Panc1 (cell line): Measurements from ENCODE around the gene CAMK1G. TPM values are rescaled to one million over a fixed set of nuclear protein-coding genes. Genes with fewer than 3 reads are reported as not detected.

Experiments used
- ATAC-seq: fragments of 200-7000 bp; cut with Tn5 transposase; 2 replicates; pipeline ENCODE4 v1.9.1; 2020; ENCODE audit warnings: mild to moderate bottlenecking, moderate library complexity
- BruUV-seq: library from RNA; stranded (reverse); fragments of 400-500 nt; replicated peaks from 2 replicates; lab custom pipeline; 2021; lab: Mats Ljungman, UMichigan
- CTCF ChIA-PET: fragments of 300-600 bp; sonication (Branson Sonifier 250); formaldehyde crosslinking; loops from one replicate; lab custom pipeline; 2022; ENCODE audit warnings: antibody characterized with exemption; lab: Charles Lee
- POLR2A ChIA-PET: fragments of 300-600 bp; sonication (Branson Sonifier 250); formaldehyde crosslinking; loops from one replicate; lab custom pipeline; 2022; ENCODE audit warnings: antibody characterized with exemption; lab: Charles Lee
- DNase-seq: peaks from one replicate; pipeline ENCODE4 v3.0.0-alpha.2; 2010; ENCODE audit warnings: low read depth, low spot score
- H3K27ac ChIP-seq: 2 replicates; pipeline ENCODE4 v1.5.1; 2011; ENCODE audit warnings: mild to moderate bottlenecking, low read length, inconsistent platforms
- H3K27me3 ChIP-seq: fragments of 200-500 bp; sonication (Bioruptor generic); 2 replicates; pipeline ENCODE4 v1.6.0; 2014; ENCODE audit warnings: low read length, inconsistent platforms; ENCODE audit not compliant: control insufficient read depth, insufficient read depth
- H3K36me3 ChIP-seq: fragments of 200-500 bp; sonication (Bioruptor generic); 2 replicates; pipeline ENCODE4 v1.5.1; 2014; ENCODE audit warnings: inconsistent platforms, mild to moderate bottlenecking, low read length, moderate library complexity; ENCODE audit not compliant: control insufficient read depth, insufficient read depth
- H3K4me1 ChIP-seq: 2 replicates; pipeline ENCODE4 v1.5.1; 2011; ENCODE audit warnings: inconsistent platforms, mild to moderate bottlenecking, low read length, moderate library complexity; ENCODE audit not compliant: control insufficient read depth, insufficient read depth
- H3K4me3 ChIP-seq, 2 experiments: 2 replicates each; pipeline ENCODE4 v1.5.1; 2011 to 2012; ENCODE audit warnings: low read depth in 2 of 2, low read length in 2 of 2, mild to moderate bottlenecking in 2 of 2, inconsistent platforms in 1 of 2, moderate library complexity in 1 of 2
- H3K9me3 ChIP-seq: fragments of 200-500 bp; sonication (Bioruptor generic); 2 replicates; pipeline ENCODE4 v1.5.1; 2014; ENCODE audit warnings: low read depth, mild to moderate bottlenecking, inconsistent platforms, low read length, moderate library complexity; ENCODE audit not compliant: control insufficient read depth, insufficient read depth
- CTCF ChIP-seq: fragments of 450-650 bp; IDR thresholded peaks from 2 replicates; pipeline ENCODE4 v1.5.1; 2017; ENCODE audit warnings: mild to moderate bottlenecking
- POLR2AphosphoS5 ChIP-seq: IDR thresholded peaks from 2 replicates; pipeline ENCODE4 v1.6.1; 2012; ENCODE audit warnings: mild to moderate bottlenecking, low read depth, low read length, moderate library complexity
- SIN3A ChIP-seq: IDR thresholded peaks from 2 replicates; pipeline ENCODE4 v1.6.1; 2012; ENCODE audit warnings: low read depth, mild to moderate bottlenecking, low read length, moderate library complexity, borderline replicate concordance; ENCODE audit not compliant: insufficient read depth
- TCF7L2 ChIP-seq: IDR thresholded peaks from 2 replicates; pipeline ENCODE4 v1.6.1; 2011; ENCODE audit warnings: mild to moderate bottlenecking, low read depth, low read length, inconsistent platforms
- in situ Hi-C: cut with HindIII; loops from 2 replicates; pipeline ENCODE4 v1.10.0; 2016; ENCODE audit warnings: low sequenced_read_pairs, low pct_unique_long_range_greater_than_20kb
- intact Hi-C: fragments of 100-400 bp; cut with micrococcal nuclease; formaldehyde crosslinking; loops from one replicate; pipeline ENCODE4 v1.10.0; 2022; ENCODE audit not compliant: unreplicated experiment
- total RNA-seq: library from RNA; stranded (reverse); gene quantifications from one replicate; pipeline ENCODE4 v1.2.1, GENCODE V29; 2021; ENCODE audit not compliant: unreplicated experiment
- TF ChIP-seq, protein P1 (sequence below), 2 experiments: IDR thresholded peaks; 2 replicates each; pipeline ENCODE4 v1.6.1; 2011 to 2012; ENCODE audit warnings: low read depth in 2 of 2, control low read depth in 1 of 2, low read length in 1 of 2, mild to moderate bottlenecking in 1 of 2, moderate library complexity in 1 of 2; ENCODE audit not compliant: insufficient read depth in 1 of 2

Gene CAMK1G
- total RNA-seq, 1 experiment from 2014 or later: not detected

DNA sequence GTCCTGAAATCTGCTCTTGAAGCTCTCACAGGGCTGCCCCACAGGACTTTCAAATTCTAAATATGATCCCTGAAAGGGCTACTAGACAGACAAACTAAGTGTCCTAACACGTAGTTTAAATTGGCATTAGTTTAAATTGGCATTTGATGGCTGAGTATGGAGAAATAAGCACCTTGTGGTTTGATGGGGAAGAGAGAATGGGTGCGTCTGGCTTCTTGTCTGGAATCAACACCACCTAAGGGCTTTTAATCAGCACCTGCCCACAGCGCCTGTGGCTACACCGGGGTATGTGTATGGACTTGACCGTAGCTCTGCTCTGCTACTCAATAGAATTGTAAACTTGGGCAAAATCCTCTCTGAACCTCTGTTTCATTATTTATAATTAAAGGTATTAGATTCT lies 74.4 kb downstream of the CAMK1G start:
- no peak for DNase-seq
- in situ Hi-C loops (no loop called here), intact Hi-C loops (no loop called here)
- ATAC-seq: no peak
- TF ChIP-seq CTCF: no peak
- Histone ChIP-seq H3K4me3 (no peak overlapping the region), H3K27me3 (no peaks in the 10 kb centered on the region), H3K27ac (no peak overlapping the region), H3K9me3 (no peaks in the 10 kb centered on the region), H3K4me1 (peaks cover under 1% of the 10 kb centered on the region), H3K36me3 (no peaks in the 10 kb centered on the region)
- ChIA-PET CTCF (interaction anchor here (0.7 kb wide), 1 partner anchor 657 kb away, joined by 3 read pairs; no protein-coding TSS in a partner anchor), POLR2A (no interaction called here)
- no TSS peak for BruUV-seq

DNA sequence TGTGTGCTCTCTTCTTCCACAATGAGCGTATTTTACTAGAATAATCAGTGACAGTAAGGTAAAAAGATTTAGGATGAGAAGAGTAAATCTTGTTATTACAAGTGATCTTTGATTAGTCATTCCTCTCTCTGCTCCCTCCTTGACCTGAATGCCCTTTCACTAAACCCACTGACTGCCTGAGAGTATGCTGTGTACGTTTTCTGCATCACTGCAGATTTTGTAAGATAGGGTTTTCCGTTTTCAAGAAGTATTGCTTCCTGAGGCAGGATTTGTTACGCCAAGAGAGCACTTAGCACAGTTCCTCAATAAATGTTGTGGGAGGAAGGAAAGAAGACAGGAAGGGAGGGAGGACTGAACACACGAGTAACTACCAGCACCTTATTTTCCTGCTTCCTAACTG lies 76.4 kb downstream of the CAMK1G start:
- TF ChIP-seq, protein P1, sequence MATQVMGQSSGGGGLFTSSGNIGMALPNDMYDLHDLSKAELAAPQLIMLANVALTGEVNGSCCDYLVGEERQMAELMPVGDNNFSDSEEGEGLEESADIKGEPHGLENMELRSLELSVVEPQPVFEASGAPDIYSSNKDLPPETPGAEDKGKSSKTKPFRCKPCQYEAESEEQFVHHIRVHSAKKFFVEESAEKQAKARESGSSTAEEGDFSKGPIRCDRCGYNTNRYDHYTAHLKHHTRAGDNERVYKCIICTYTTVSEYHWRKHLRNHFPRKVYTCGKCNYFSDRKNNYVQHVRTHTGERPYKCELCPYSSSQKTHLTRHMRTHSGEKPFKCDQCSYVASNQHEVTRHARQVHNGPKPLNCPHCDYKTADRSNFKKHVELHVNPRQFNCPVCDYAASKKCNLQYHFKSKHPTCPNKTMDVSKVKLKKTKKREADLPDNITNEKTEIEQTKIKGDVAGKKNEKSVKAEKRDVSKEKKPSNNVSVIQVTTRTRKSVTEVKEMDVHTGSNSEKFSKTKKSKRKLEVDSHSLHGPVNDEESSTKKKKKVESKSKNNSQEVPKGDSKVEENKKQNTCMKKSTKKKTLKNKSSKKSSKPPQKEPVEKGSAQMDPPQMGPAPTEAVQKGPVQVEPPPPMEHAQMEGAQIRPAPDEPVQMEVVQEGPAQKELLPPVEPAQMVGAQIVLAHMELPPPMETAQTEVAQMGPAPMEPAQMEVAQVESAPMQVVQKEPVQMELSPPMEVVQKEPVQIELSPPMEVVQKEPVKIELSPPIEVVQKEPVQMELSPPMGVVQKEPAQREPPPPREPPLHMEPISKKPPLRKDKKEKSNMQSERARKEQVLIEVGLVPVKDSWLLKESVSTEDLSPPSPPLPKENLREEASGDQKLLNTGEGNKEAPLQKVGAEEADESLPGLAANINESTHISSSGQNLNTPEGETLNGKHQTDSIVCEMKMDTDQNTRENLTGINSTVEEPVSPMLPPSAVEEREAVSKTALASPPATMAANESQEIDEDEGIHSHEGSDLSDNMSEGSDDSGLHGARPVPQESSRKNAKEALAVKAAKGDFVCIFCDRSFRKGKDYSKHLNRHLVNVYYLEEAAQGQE (IDR thresholded peaks at IDR 0.05; ENCODE audit: insufficient read depth in 1 of 2, low read depth in 2 of 2, low read length in 1 of 2): no peak
- TF ChIP-seq TCF7L2 (no peak), SIN3A (no peak), CTCF (no peak), POLR2AphosphoS5 (no peak)
- Histone ChIP-seq H3K9me3 (no peaks in the 10 kb centered on the region), H3K27me3 (no peaks in the 10 kb centered on the region), H3K27ac (no peak overlapping the region), H3K4me3 (no peak overlapping the region), H3K4me1 (no peaks in the 10 kb centered on the region), H3K36me3 (no peaks in the 10 kb centered on the region)
- ChIA-PET CTCF (no interaction called here), POLR2A (no interaction called here)
- DNase-seq (no peak), ATAC-seq (no peak)
- in situ Hi-C loops: no loop called here
- BruUV-seq: no TSS peak
- intact Hi-C loops: no loop called here

GRCh38 chr1:209661071-209661470 lies 77.6 kb downstream of the CAMK1G start:
- ChIA-PET POLR2A (no interaction called here), CTCF (no interaction called here)
- Histone ChIP-seq H3K9me3 (no peaks in the 10 kb centered on the region), H3K27me3 (no peaks in the 10 kb centered on the region), H3K4me1 (no peaks in the 10 kb centered on the region), H3K27ac (no peak overlapping the region), H3K4me3 (no peak overlapping the region), H3K36me3 (no peaks in the 10 kb centered on the region)
- ATAC-seq (no peak), DNase-seq (no peak)
- TF ChIP-seq POLR2AphosphoS5 (no peak), CTCF (no peak)
- in situ Hi-C loops (no loop called here), intact Hi-C loops (no loop called here)
- no TSS peak for BruUV-seq
